GM12874 (cell line): Measurements from ENCODE around the gene UNC13D.
A peak's percentile ranks its signal among the peaks of the same experiment; 100 is the strongest.

ENCODE experiments used
- CTCF ChIP-seq: IDR thresholded peaks from 2 replicates; pipeline ENCODE4 v1.5.1; 2011; ENCODE audit warnings: low read depth, mild to moderate bottlenecking, control low read depth, low read length, moderate library complexity; ENCODE audit not compliant: insufficient read depth

The UNC13D gene

GRCh38 chr17:75834928-75835653, 9.1 kb downstream of the UNC13D start:
- TF ChIP-seq CTCF, result no peak

DNA sequence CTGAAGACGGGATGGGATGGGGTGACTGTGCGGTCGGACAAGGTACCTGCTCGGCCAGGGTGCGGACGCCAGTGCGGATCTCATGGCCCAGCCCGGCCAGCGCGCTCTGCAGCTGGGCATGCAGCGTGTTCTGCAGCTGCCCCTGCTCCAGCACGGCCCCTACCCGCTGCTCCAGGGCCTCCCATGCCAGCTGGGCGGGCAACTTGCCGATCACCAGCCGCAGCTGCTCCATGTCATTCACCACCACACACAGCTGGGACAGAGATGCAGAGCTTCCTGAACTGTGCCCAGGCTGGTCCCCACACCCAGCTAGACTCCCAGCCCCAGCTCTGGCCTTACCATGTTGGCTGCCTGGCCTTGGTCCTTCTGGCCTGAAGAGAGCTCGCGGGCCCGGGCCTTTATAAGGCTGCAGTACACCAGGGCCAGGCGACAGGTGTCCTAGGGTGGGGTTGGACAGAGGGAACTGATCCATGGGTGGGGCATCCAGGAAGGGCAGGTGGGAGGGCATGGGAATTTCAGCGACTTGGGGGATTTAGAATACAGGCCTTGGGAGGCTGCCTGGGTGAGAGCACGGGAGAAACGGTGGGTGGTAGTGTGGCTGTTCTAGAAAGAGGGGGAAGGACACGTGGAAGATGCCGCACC, 9.8 kb downstream of the UNC13D start:
- no peak for TF ChIP-seq CTCF

DNA sequence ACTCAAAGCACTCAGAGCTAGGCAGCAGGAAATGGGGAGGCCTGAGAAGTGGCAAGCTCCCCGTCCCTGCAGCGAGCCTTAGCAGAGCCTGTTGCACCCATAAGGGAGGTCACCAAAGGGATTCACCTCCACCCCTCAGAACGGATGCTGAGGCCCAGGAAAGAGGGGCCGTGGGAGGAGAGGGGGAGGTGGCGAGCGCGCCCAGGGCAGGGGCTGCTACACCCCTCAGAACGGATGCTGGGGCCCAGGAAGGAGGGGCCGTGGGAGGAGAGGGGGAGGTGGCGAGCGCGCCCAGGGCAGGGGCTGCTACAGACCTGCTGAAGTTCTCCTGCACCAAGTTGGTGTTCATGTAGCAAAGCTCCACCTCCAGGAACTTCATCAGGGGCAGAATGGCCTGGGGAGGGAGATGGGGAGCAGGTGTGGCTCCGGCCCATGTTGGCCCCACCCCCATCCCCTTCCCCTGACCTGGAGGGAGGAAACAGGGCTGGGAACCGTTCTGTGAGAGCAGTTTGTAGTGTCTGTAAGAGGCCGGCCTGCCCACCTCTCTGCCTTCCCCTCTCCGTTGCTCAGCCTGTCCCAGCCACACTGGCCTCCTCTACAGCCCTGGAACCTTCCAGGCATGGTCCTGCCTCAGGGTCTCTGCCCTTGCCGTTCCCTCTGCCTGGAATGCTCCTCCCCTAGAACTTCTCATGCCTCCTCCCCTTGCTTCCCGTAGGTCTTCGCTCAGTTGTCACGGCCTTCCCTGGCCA, 11.4 kb downstream of the UNC13D start:
- TF ChIP-seq CTCF, result no peak

- no peak for TF ChIP-seq CTCF
Measured at GRCh38 chr17:75832164-75832651, 12.0 kb downstream of the UNC13D start.

GRCh38 chr17:75831032-75831571, 13.1 kb downstream of the UNC13D start:
- TF ChIP-seq CTCF, result no peak

DNA sequence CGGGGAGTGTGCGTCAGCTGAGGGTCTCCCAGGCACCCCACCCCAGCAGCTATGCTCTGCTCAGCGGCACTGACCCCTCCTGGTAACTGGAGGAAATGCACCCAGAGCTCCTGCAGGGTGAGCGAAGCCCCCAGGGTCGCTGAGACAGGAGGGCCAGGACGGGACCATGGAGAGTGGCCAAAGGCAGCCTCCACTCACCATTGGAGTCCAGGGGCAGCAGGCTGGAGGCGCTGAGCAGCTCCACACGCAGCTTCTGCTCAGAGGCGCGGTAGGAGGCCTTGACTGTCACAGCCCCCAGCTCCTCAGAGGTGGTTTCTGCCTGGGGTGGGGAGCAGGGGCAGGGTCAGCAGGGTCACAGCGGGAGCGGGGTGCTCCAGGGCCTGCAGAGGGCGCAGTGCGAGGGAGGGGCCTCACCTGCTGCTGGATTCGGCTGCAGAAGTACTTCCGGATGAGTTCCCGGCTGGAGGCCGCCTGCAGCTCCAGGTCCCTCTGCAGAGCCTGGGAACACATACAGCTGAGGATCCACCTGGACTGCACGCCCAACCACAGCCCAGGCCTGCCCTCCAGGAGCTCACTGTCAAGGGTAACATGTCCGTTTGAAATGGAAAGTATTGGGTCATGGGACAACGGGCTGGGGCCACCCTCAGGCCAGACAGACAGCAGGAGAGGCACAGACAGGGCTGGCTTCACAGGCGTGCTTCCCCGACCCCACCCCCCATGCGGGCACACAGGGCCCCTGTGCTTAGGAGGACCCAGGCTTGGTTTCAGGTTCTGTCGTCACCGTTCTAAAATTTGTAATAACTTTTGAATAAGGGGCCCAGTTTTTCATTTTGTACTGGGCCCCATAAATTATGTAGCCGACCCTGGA, 13.8 kb downstream of the UNC13D start:
- peak; percentile 79 for TF ChIP-seq CTCF
